Stimulated activated CD8-positive, alpha-beta memory T cell treated with anti-CD3 and anti-CD28 coated beads, Interleukin-7, amount 100 ng/mL, for 48 hours (primary cell): Measurements from ENCODE around the gene SDE2.
"Not testable (repeated sequence)": the region's sequence is repeated elsewhere in the genome, so short reads cannot be mapped to it uniquely, and the experiment has no call there.

ENCODE experiments used
- DNase-seq, 2 donors: peaks; one replicate each; pipeline ENCODE4 v3.0.0-alpha.2; 2020; ENCODE audit warnings: low read depth in 1 of 2; ENCODE audit errors: extremely low read depth in 1 of 2

The SDE2 gene

GRCh38 chr1:225979421-225979820, 19.7 kb downstream of the SDE2 start:
- no peak for DNase-seq

- no peak for DNase-seq
Observed at GRCh38 chr1:225977937-225978748, 21.0 kb downstream of the SDE2 start.

- DNase-seq: not testable (repeated sequence)
Observed at GRCh38 chr1:225975146-225975545, 24.0 kb downstream of the SDE2 start.

DNA sequence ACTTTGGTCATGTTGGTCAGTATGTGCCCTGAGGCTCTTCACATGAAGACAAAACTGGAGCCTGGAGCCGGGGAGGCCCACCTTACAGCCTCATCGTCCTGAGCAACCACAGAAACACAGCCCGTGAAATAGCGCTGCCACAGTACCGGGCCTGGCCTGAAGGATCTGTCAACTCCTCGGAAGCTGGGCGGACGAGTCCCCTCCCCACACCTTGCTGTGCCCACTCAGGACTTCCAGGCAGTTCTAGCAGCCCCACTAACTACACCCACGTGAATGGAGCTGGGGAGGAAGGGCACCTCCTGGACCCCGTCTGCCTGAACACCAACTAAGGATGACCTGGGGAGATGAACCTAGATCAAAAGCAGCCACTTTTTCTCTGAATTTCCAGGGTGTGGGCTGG, 24.7 kb downstream of the SDE2 start:
- no peak for DNase-seq

GRCh38 chr1:225973158-225973557, 26.0 kb downstream of the SDE2 start:
- DNase-seq: no peak

- DNase-seq: no peak
Observed at GRCh38 chr1:225972344-225973152, 26.6 kb downstream of the SDE2 start.

GRCh38 chr1:225970592-225971157, 28.5 kb downstream of the SDE2 start:
- not testable (repeated sequence) for DNase-seq

DNA sequence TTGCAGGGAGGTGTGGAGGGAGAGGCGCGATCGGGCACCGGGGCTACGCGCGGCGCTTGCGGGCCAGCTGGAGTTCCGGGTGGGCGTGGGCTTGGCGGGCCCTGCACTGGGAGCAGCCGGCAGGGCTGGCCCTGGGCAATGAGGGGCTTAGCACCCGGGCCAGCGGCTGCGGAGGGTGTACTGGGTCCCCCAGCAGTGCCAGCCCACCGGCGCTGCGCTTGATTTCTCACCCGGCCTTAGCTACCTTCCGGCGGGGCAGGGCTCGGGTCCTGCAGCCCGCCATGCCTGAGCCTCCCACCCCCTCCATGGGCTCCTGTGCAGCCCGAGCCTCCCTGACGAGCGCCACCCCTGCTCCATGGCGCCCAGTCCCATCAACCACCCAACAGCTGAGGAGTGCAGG, 29.4 kb downstream of the SDE2 start:
- DNase-seq: not testable (repeated sequence)

GRCh38 chr1:225965231-225965630, 33.9 kb downstream of the SDE2 start:
- no peak for DNase-seq

- no peak for DNase-seq
Observed at GRCh38 chr1:225963735-225964530, 35.2 kb downstream of the SDE2 start.

GRCh38 chr1:225962440-225962975, 36.6 kb downstream of the SDE2 start:
- DNase-seq: peak; percentile 39 to 44

DNA sequence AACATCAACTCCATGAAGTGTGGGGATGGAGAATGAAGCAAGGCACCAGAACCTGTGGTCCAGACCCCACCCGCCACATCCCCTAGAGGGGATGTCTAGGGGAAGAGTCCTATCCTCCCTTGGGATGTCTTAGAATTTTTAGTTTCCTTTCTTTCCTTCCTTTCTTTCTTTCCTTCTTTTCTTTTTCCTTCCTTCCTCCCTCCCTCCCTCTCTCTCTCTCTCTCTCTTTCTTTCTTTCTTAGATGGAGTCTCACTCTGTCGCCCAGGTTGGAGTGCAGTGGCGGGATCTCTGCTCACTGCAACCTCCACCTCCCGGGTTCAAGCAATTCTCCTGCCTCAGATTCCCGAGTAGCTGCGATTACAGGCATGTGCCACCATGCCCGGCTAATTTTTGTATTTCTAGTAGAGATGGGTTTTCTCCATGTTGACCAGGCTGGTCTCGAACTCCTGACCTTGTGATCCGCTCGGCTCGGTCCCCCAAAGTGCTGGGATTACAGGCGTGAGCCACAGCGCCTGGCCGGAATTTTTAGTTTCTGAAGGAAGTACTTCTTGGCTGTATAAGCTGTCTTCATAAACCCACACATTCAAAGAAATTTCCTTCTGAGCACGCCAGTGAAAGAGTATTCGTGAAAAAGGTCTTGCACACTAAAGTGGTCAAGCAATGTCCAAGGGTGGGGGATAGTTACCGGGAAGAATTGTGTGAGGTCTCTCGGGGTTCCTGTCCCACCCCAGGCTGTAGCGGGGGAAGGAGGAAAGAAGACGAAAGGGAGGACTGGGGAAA, 37.3 kb downstream of the SDE2 start:
- DNase-seq: no peak

GRCh38 chr1:225958041-225958440, 41.1 kb downstream of the SDE2 start:
- DNase-seq: no peak

DNA sequence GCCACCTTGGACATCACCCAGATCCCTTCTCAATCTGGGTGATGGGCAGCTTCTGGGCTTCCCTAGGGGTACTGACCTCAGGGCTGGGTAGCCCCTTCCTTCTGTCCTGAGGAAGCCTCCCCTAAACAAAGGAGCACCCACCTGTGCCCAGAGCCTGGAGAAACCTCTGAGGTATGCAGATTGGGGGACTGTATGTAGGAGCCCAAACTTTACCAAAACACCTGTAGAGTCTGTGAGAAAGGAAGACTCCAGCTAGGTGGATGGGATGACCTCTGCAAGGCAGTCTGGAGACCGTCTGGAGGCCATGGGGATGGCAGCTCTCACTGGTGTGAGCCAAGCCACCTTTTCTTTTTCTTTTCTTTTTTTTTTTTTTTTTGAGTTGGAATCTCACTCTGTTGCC, 44.4 kb downstream of the SDE2 start:
- DNase-seq: no peak

DNA sequence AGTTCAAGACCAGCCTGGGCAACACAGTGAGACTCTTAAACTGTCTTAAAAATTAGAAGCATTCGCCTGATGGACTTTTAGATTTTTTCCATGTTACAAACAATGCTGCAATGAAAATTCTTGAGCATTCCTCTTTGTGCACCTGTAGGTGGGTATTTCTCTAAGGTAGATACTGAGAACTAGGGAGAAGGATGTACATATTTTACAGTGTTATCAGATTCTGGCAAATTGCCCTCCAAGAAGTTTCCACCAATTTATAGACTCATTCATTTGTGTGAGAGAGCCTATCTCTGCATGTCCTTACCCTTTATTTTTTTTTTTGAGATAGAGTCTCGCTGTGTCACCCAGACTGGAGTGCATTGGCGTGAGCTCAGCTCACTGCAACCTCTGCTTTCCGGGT, 45.8 kb downstream of the SDE2 start:
- no peak for DNase-seq

DNA sequence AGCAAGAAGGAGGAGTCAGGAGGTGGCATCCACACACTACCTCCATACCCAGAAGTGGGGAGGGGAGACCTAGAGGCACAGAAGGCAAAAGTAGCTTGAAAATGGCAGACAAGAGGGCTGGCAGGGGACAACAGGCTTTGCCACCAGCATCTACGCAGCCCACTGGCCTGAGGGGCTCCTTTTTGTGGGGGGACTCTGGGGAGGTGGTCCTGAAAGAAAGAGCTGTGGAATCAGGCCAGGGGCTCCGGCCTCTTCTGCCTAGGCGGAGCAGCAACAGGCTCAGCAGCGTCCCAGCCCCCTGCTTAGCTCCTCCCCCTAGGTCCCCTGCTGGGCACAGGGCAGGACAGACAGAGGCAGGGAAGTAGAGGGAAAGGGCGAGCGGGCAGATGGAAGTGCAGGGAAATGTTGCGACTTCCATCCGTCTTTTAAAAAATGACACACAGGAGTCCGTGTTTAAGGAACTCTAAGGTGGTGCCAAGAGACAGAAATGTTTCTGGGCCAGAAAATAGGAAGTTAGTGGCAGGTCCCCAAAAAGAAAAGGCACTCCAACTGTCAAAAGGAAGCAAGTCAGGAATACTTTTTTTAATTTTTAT, 48.1 kb downstream of the SDE2 start:
- no peak for DNase-seq

GRCh38 chr1:225949041-225949440, 50.1 kb downstream of the SDE2 start:
- DNase-seq: no peak

- no peak for DNase-seq
Observed at GRCh38 chr1:225946803-225947202, 52.3 kb downstream of the SDE2 start.

GRCh38 chr1:225946082-225946620, 53.0 kb downstream of the SDE2 start:
- DNase-seq: no peak
